MM.1S (cell line): ENCODE data around the gene CAD.

ENCODE experiments used
- DNase-seq: peaks from one replicate; pipeline ENCODE4 v3.0.0-alpha.2; 2015
- H2AFZ ChIP-seq: fragments of 300-600 bp; sonication (generic); 2 replicates; pipeline ENCODE4 v1.6.0; 2016; ENCODE audit warnings: antibody characterized with exemption, low read length
- H3F3A ChIP-seq: fragments of 300-600 bp; sonication (generic); 2 replicates; pipeline ENCODE4 v1.6.1; 2016; ENCODE audit warnings: mild to moderate bottlenecking, antibody characterized with exemption, low read length, moderate library complexity, mixed read lengths; ENCODE audit not compliant: insufficient read depth
- H3K27ac ChIP-seq: fragments of 300-600 bp; sonication (generic); 2 replicates; pipeline ENCODE4 v1.5.1; 2016; ENCODE audit warnings: mild to moderate bottlenecking, low read length
- H3K27me3 ChIP-seq: fragments of 300-600 bp; sonication (generic); replicated peaks from 2 replicates; pipeline ENCODE4 v1.6.0; 2016; ENCODE audit warnings: low read length; ENCODE audit not compliant: insufficient read depth
- H3K36me3 ChIP-seq: fragments of 300-600 bp; sonication (generic); replicated peaks from 2 replicates; pipeline ENCODE4 v1.6.1; 2016; ENCODE audit warnings: mild to moderate bottlenecking, low read length, mixed read lengths; ENCODE audit not compliant: insufficient read depth
- H3K4me1 ChIP-seq: fragments of 300-600 bp; sonication (generic); 2 replicates; pipeline ENCODE4 v1.6.1; 2016; ENCODE audit warnings: low read length, mixed read lengths
- H3K4me2 ChIP-seq: fragments of 300-600 bp; sonication (generic); 2 replicates; pipeline ENCODE4 v1.6.0; 2016; ENCODE audit warnings: low read depth, low read length
- H3K4me3 ChIP-seq: fragments of 300-600 bp; sonication (generic); 2 replicates; pipeline ENCODE4 v1.5.1; 2016; ENCODE audit warnings: low read length, mixed read lengths
- H3K79me2 ChIP-seq: fragments of 300-600 bp; sonication (generic); 2 replicates; pipeline ENCODE4 v1.6.1; 2016; ENCODE audit warnings: mixed run types, low read length, mixed read lengths
- H3K9ac ChIP-seq: fragments of 300-600 bp; sonication (generic); 2 replicates; pipeline ENCODE4 v1.6.1; 2016; ENCODE audit warnings: low read length, mixed read lengths
- H3K9me2 ChIP-seq: fragments of 300-600 bp; sonication (generic); replicated peaks from 2 replicates; pipeline ENCODE4 v1.6.1; 2016; ENCODE audit warnings: mild to moderate bottlenecking, low read length, mixed read lengths; ENCODE audit not compliant: insufficient read depth
- H3K9me3 ChIP-seq: fragments of 300-600 bp; sonication (generic); replicated peaks from 2 replicates; pipeline ENCODE4 v1.6.1; 2016; ENCODE audit warnings: mild to moderate bottlenecking, low read length, mixed read lengths; ENCODE audit not compliant: insufficient read depth
- H4K20me1 ChIP-seq: fragments of 300-600 bp; sonication (generic); 2 replicates; pipeline ENCODE4 v1.6.1; 2016; ENCODE audit warnings: mild to moderate bottlenecking, low read length, moderate library complexity, mixed read lengths; ENCODE audit not compliant: insufficient read depth
- CTCF ChIP-seq: fragments of 300-600 bp; sonication (generic); IDR thresholded peaks from 2 replicates; pipeline ENCODE4 v1.5.1; 2016; ENCODE audit warnings: antibody characterized with exemption, low read length, mixed read lengths
- EZH2 ChIP-seq: fragments of 300-600 bp; sonication (generic); optimal IDR thresholded peaks from 2 replicates; pipeline ENCODE3; 2017; ENCODE audit warnings: low read depth, mild to moderate bottlenecking, antibody characterized with exemption, low read length, mixed read lengths
- EZH2phosphoT487 ChIP-seq: fragments of 300-600 bp; sonication (generic); IDR thresholded peaks from 2 replicates; pipeline ENCODE4 v1.6.1; 2018; ENCODE audit warnings: antibody characterized with exemption, low read length

Gene CAD

GRCh38 chr2:27209621-27210401 lies 7.4 kb upstream of the CAD start:
- peaks cover 22% of the 10 kb centered on the region for H3K4me1 ChIP-seq
- H3K36me3 ChIP-seq: no peaks in the 10 kb centered on the region
- no peak overlapping the region for H3K27ac ChIP-seq
- DNase-seq: no peak
- no peak overlapping the region for H3K4me3 ChIP-seq
- H3K79me2 ChIP-seq: peaks cover 26% of the 10 kb centered on the region
- H3K9me2 ChIP-seq: no peaks in the 10 kb centered on the region
- H3K9ac ChIP-seq: no peak overlapping the region
- H3K4me2 ChIP-seq: no peak overlapping the region
- TF ChIP-seq CTCF: no peak
- no peak for TF ChIP-seq EZH2
- TF ChIP-seq EZH2phosphoT487: no peak
- H2AFZ ChIP-seq: no peak overlapping the region
- no peaks in the 10 kb centered on the region for H3K9me3 ChIP-seq
- peaks cover 14% of the 10 kb centered on the region; the same call in 1 of the 2 replicates for H3F3A ChIP-seq
- no peaks in the 10 kb centered on the region for H4K20me1 ChIP-seq
- no peaks in the 10 kb centered on the region for H3K27me3 ChIP-seq

GRCh38 chr2:27211241-27211942 lies 5.8 kb upstream of the CAD start:
- no peaks in the 10 kb centered on the region for H3K27me3 ChIP-seq
- peak overlapping the region; percentile 90 for H2AFZ ChIP-seq
- H3K27ac ChIP-seq: peak overlapping the region; percentile 82; the same call in 1 of the 2 replicates
- peak overlapping the region; percentile 95 for H3K4me3 ChIP-seq
- peak overlapping the region; percentile 89 for H3K4me2 ChIP-seq
- no peaks in the 10 kb centered on the region for H4K20me1 ChIP-seq
- no peaks in the 10 kb centered on the region for H3K9me2 ChIP-seq
- no peak for TF ChIP-seq CTCF
- TF ChIP-seq EZH2phosphoT487: no peak
- TF ChIP-seq EZH2: no peak
- no peaks in the 10 kb centered on the region for H3K9me3 ChIP-seq
- H3K9ac ChIP-seq: peak overlapping the region; percentile 94
- no peaks in the 10 kb centered on the region for H3K36me3 ChIP-seq
- DNase-seq: no peak
- peaks cover 26% of the 10 kb centered on the region for H3K79me2 ChIP-seq
- H3K4me1 ChIP-seq: peaks cover 14% of the 10 kb centered on the region
- H3F3A ChIP-seq: peaks cover 14% of the 10 kb centered on the region; the same call in 1 of the 2 replicates

GRCh38 chr2:27211943-27212625 lies 5.1 kb upstream of the CAD start, which contains the start of the genes ATRAID and SLC5A6:
Gene ATRAID, plus strand, starts transcription at chr2:27212041. Its CDS starts 328 bp downstream, at chr2:27212369.
Gene SLC5A6, minus strand, starts transcription at chr2:27212268. Its CDS starts 4,618 bp downstream, at chr2:27207650.
- H4K20me1 ChIP-seq: no peaks in the 10 kb centered on the region
- peak within 1 kb of the TSS; percentile 82 for H3K27ac ChIP-seq
- TF ChIP-seq EZH2phosphoT487 (no peak), EZH2 (no peak), CTCF (no peak)
- peaks cover 26% of the 10 kb centered on the region for H3K79me2 ChIP-seq
- no peaks in the 10 kb centered on the region for H3K9me3 ChIP-seq
- H3K9me2 ChIP-seq: no peaks in the 10 kb centered on the region
- H3K4me2 ChIP-seq: peak within 1 kb of the TSS; percentile 89
- H3F3A ChIP-seq: peaks cover 14% of the 10 kb centered on the region; the same call in 1 of the 2 replicates
- DNase-seq: peak; percentile 93
- H3K4me1 ChIP-seq: peaks cover 16% of the 10 kb centered on the region
- H3K9ac ChIP-seq: peak within 1 kb of the TSS; percentile 94
- H3K4me3 ChIP-seq: peak within 1 kb of the TSS; percentile 95
- H3K36me3 ChIP-seq: no peaks in the 10 kb centered on the region
- no peaks in the 10 kb centered on the region for H3K27me3 ChIP-seq
- H2AFZ ChIP-seq: peak within 1 kb of the TSS; percentile 90
